HG03196 (cell line): ENCODE measurements around the gene RAMAC.
A peak's percentile ranks its signal among the peaks of the same experiment; 100 is the strongest.
"Not testable (repeated sequence)": the region's sequence is repeated elsewhere in the genome, so short reads cannot be mapped to it uniquely, and the experiment has no call there.

Source experiments
- ATAC-seq: cut with Tn5 transposase; IDR thresholded peaks from one replicate; pipeline ENCODE4 v1.9.1; 2021; ENCODE audit not compliant: unreplicated experiment

RAMAC gene

GRCh38 chr15:82966671-82967071 lies 19.3 kb upstream of the RAMAC start:
- ATAC-seq: peak; percentile 91

DNA sequence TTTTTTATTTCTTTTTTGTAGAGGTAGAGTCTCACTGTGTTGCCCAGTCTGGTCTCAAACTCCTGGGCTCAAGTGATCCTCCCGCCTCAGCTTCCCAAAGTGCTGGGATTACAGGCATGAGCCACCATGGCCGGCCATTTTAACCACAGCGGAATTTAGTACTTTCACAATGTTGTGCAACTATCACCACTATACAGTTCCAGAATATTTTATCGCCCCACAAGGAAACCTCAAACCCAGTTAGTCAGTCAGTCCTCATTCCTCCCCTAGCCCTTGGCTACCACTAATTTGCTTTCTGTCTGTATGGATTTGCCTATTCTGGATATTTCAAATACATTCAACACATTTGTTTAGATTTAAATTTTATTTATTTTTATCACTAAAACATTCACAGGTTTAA lies 17.9 kb upstream of the RAMAC start:
- no peak for ATAC-seq

GRCh38 chr15:82969353-82969752 lies 16.7 kb upstream of the RAMAC start:
- ATAC-seq: no peak

GRCh38 chr15:82970078-82970686 lies 15.8 kb upstream of the RAMAC start:
- ATAC-seq: no peak

DNA sequence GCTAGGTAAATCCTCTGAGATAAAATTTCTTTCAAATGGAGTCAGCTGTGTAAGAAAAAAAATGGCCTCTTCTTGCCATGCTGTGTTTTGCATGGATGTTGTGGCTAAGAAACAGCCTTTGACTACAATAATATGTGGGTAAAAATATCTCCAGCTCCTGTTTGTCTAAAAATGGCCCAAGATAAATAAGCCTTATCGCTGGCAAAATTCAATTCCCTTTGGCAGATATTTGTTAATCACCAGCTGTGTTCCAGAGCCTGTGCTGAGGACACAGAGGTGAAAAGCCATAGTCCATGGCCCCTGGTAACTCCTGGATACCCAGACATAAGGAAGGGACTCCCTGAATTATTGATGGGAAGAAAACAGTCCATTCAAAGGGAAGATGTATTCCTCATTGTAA lies 15.3 kb upstream of the RAMAC start:
- ATAC-seq: no peak

DNA sequence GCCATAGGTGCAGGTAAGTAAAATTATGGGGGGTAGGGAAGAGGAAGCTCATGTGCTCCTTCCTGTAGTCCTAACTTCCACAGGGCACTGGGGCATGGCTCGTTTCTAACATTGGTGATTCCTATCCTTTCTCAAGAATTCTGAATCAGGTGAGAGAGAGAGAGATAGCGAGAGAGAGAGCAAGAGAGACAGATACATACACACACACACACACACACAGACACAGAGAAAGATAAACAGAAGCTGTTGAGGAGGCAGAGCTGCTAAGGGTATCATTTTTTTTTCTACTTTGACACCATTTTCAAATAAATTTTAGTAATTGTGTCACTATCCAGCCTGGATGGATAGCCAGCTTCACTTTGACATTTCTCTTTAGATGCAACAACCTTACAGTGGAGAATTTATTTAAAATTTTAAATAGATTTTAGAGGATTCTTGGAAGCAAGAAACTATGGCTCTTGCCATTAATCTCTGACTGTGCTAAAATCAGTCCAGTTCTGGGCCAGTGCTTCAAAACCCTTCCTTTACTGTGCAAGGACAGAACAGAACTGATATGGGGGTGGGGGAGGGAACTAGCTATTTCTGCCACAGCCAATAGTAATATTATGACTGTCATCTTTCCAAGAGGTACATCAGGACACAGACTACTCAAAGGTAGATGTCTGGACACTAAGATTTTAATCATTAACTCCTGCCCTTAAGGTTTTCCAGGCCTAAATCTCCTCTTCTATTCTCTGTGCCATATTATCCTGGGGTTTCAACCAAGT lies 14.6 kb upstream of the RAMAC start:
- no peak for ATAC-seq

DNA sequence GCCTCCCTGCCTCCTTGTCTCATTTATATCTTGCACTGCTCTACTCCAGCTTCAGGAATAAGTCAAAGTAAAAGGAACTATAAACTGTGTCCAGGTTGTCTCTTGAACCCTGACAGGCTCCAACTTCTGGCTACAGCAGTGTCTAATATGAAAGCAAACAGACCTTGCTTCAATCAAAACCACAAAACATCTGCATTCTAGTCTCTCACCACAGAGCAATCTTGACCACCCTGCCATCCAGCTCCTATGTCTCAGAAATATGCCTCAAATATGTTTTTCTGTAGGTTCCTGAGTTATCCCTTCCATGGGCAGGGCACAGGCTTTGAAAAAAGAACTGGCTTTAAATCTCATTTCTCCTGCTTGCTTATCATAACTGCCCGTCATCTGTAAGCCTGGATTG lies 13.0 kb upstream of the RAMAC start:
- no peak for ATAC-seq

DNA sequence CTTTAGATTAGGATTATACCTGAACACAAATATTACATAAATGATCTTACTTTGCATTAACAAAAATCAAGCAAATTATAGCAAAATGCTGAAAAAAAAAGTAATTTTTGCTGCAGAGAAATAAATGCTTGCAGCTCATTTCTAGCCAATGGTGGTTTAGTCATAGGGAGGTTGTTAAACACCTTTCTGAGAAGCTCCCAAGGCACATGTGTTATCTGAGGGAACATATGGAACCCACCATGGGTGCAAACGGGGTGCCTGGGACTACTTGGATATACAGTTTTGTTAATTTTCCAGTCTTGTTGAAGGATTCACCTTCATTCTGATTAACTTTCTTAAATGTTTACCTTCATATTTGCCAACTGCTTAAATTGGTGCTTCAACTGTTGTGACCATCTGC lies 8.9 kb upstream of the RAMAC start:
- ATAC-seq: no peak

DNA sequence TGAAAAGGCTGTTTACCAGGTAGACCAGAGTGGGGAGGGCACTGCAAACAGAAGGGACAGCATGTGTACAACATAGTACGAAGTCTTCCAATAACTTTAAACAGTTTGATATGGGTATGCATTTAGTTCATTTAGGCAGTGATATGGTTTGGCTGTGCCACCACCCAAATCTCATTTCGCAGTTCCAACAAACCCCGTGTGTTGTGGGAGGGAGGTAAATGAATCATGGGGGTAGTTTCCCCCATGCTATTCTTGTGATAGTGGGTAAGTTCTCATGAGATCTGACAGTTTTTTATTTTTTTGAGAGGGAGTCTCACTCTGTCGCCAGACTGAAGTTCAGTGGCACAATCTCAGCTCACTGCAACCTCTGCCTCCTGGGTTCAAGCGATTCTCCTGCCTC lies 7.6 kb upstream of the RAMAC start:
- no peak for ATAC-seq

DNA sequence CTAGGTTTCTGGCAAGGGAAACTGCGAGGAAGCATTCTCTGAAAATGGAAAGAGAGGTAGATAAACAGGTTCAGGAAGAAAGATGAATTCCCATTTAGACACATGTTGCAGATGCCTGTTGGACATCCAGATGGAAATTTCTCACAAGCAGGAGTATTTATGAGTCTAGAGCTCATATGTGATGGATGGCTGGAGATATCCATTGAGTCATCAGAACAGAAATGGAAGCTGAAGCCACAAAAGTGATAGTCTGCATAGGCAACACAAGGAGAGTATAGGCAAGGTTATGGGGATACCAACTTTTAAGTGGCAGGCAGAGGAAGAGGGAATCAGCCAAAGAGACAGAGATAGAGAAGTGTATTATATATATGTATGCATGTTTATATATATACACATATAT lies 6.3 kb upstream of the RAMAC start:
- ATAC-seq: no peak

DNA sequence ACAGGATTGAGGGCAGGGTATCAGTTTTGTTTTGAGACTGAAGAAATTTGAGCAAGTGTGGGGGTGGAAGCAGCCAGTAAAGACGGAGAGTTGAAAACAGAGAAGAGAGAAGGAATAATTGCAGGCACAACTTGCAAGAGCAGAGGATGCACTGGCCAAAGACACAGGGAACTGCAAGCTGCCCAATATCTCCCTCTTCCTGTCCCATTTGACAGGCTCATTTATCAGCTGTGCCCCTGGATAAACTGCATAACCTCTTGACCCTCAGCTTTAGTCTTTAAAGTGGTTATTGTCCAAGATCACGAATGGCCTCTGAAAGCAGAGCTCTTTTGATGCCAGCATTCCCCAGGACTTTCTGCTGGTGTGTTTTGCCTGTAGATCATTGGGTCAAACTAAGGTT lies 5.0 kb upstream of the RAMAC start:
- no peak for ATAC-seq

DNA sequence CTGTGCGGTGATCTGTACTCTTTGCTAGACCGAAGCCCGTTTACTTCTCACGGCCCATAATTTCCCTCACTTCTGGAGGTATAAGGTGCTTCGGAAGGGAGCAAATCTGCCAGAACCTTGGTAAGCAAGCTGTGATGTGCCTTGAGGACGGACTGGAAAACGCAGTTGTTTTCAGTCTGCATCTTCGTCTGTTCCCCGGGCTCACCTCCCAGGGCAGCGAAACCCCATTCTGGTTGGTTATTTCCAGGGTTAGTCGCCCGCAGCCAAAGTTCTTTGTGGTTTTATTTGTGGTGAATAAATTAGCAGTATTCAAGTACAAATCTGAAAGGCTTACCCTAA lies 401 bp downstream of the RAMAC start:
- no peak for ATAC-seq

GRCh38 chr15:82992436-82992998 lies 6.5 kb downstream of the RAMAC start:
- ATAC-seq: no peak

DNA sequence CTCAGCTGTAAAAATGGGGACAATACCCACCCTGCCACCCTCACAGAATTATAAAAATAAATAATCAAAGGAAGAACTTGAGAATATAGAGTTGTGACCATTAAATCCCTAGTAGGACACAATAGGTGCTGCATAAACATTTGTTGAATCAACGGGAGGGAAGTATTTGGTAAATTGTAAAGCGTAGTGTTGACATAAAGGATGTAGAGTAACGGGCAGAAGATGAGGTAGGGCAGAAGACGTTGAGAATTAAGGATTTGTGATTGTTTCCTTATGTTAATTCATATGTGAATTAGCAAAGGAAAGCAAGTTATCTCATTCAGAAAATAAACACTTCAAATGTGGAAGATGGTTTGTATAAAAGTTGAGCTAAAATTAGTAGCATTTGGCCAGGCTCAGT lies 7.1 kb downstream of the RAMAC start:
- no peak for ATAC-seq

DNA sequence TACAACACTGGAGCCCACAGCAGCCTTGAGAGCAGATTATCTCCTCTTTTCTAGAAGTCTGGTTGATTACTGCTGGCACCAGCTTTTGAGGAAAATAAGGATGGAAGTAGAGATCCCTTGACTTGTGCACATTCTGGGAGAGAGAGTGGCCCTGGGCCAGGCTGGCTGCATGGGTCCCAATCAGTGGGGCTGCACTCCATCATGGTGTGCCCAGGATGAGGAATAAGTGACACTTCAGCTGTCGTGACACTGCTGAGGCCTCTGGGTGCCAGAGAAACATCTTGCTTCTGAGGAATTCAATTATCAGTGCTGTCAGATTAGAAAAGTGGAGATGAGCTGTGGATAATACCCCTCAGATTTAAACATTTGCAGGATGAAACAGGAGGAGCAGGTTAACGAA lies 9.1 kb downstream of the RAMAC start:
- ATAC-seq: no peak

GRCh38 chr15:82995938-82996337 lies 9.9 kb downstream of the RAMAC start:
- ATAC-seq: no peak

GRCh38 chr15:82999426-82999825 lies 13.4 kb downstream of the RAMAC start:
- ATAC-seq: no peak

- peak; percentile 81 for ATAC-seq
Observed at GRCh38 chr15:82999905-83000671, 14.1 kb downstream of the RAMAC start.

- ATAC-seq: not testable (repeated sequence)
Observed at GRCh38 chr15:83000672-83001031, 14.6 kb downstream of the RAMAC start.

- ATAC-seq: peak; percentile 57
Observed at GRCh38 chr15:83010709-83011270, 24.8 kb downstream of the RAMAC start.

GRCh38 chr15:83011271-83012075 lies 25.5 kb downstream of the RAMAC start, which contains the start of gene C15orf40:
C15orf40 (minus strand) TSS chr15:83011639; CDS start chr15:83011607, 32 bp downstream.
- ATAC-seq: peak; percentile 90
